SK-MEL-5 (cell line): ENCODE data around the gene SLF2. TPM values are rescaled to one million over a fixed set of nuclear protein-coding genes. Genes with fewer than 3 reads are reported as not detected.
A peak's percentile ranks its signal among the peaks of the same experiment; 100 is the strongest.

Experiments
- DNase-seq: peaks from one replicate; pipeline ENCODE4 v3.0.0-alpha.2; 2016; ENCODE audit warnings: low read depth, low spot score
- in situ Hi-C: cut with HindIII; loops from 2 replicates; pipeline ENCODE4 v1.10.0; 2016; ENCODE audit warnings: low sequenced_read_pairs, high pct_unique_total_duplicates, low pct_unique_long_range_greater_than_20kb
- total RNA-seq: library from RNA; depleted of rRNA; stranded (reverse); fragments of >200 nt; shearing (Covaris generic); gene quantifications from 2 replicates; pipeline ENCODE4 v1.2.3, GENCODE V29; 2014

Gene SLF2
- total RNA-seq, 1 experiment from 2014 or later, result 21.8 TPM

GRCh38 chr10:100890673-100891317, 22.0 kb upstream of the SLF2 start:
- peak; percentile 17 for DNase-seq
- in situ Hi-C loops, result loop anchor here (25.0 kb wide), 1 partner anchor 328 kb away; no protein-coding TSS in a partner anchor

- in situ Hi-C loops, result loop anchor here (25.0 kb wide), 1 partner anchor 332 kb away; no protein-coding TSS in a partner anchor
- no peak for DNase-seq
These were observed 18.7 kb upstream of the SLF2 start for GRCh38 chr10:100894033-100894432.

GRCh38 chr10:100894589-100895294, 18.0 kb upstream of the SLF2 start:
- no peak for DNase-seq
- in situ Hi-C loops, result loop anchor here (25.0 kb wide), 1 partner anchor 332 kb away; no protein-coding TSS in a partner anchor

- no peak for DNase-seq
- in situ Hi-C loops, result loop anchor here (25.0 kb wide), 1 partner anchor 333 kb away; no protein-coding TSS in a partner anchor
These were observed 17.4 kb upstream of the SLF2 start for GRCh38 chr10:100895346-100895745.

GRCh38 chr10:100895896-100896295, 16.9 kb upstream of the SLF2 start:
- in situ Hi-C loops, result loop anchor here (25.0 kb wide), 1 partner anchor 334 kb away; no protein-coding TSS in a partner anchor
- no peak for DNase-seq

GRCh38 chr10:100896876-100897461, 15.8 kb upstream of the SLF2 start:
- no peak for DNase-seq
- in situ Hi-C loops, result loop anchor here (25.0 kb wide), 1 partner anchor 335 kb away; no protein-coding TSS in a partner anchor

- in situ Hi-C loops, result loop anchor here (25.0 kb wide), 1 partner anchor 336 kb away; no protein-coding TSS in a partner anchor
- DNase-seq, result no peak
These were observed 14.8 kb upstream of the SLF2 start for GRCh38 chr10:100897976-100898375.

- DNase-seq, result no peak
- in situ Hi-C loops, result loop anchor here (25.0 kb wide), 1 partner anchor 337 kb away; no protein-coding TSS in a partner anchor
These were observed 13.6 kb upstream of the SLF2 start for GRCh38 chr10:100899171-100899570.

- in situ Hi-C loops, result no loop called here
- no peak for DNase-seq
These were observed 11.7 kb upstream of the SLF2 start for GRCh38 chr10:100901051-100901450.

- in situ Hi-C loops, result no loop called here
- DNase-seq, result no peak
These were observed 10.1 kb upstream of the SLF2 start for GRCh38 chr10:100902622-100903021.

- in situ Hi-C loops, result no loop called here
- no peak for DNase-seq
These were observed 7.8 kb upstream of the SLF2 start for GRCh38 chr10:100904917-100905316.

GRCh38 chr10:100907175-100907574, 5.6 kb upstream of the SLF2 start:
- in situ Hi-C loops, result no loop called here
- no peak for DNase-seq

GRCh38 chr10:100907773-100908363, 4.9 kb upstream of the SLF2 start:
- in situ Hi-C loops, result no loop called here
- DNase-seq, result no peak

GRCh38 chr10:100908378-100908777, 4.4 kb upstream of the SLF2 start:
- no peak for DNase-seq
- in situ Hi-C loops, result no loop called here

- in situ Hi-C loops, result no loop called here
- DNase-seq, result no peak
These were observed 3.1 kb upstream of the SLF2 start for GRCh38 chr10:100909501-100910263.

- in situ Hi-C loops, result no loop called here
- DNase-seq, result no peak
These were observed 1.3 kb upstream of the SLF2 start for GRCh38 chr10:100911472-100911871.

GRCh38 chr10:100912013-100912604, 654 bp upstream of the SLF2 start:
- DNase-seq, result peak; percentile 22

More at GRCh38 chr10:100912013-100912604, 654 bp upstream of the SLF2 start:
- in situ Hi-C loops, result no loop called here
